ES-I3 (cell line): Measurements from ENCODE around the gene ITGB7.

ENCODE experiments used
- H3K36me3 ChIP-seq: 2 replicates; pipeline ENCODE4 v1.6.1; 2013; ENCODE audit warnings: mild to moderate bottlenecking, low read length, control low read depth, moderate library complexity; ENCODE audit not compliant: insufficient read depth
- H3K4me1 ChIP-seq: 2 replicates; pipeline ENCODE4 v1.6.1; 2013; ENCODE audit warnings: mild to moderate bottlenecking, control low read depth, low read length; ENCODE audit not compliant: insufficient read depth
- H3K9ac ChIP-seq: 2 replicates; pipeline ENCODE4 v1.6.1; 2013; ENCODE audit warnings: low read depth, mild to moderate bottlenecking, low read length, moderate library complexity
- H3K9me3 ChIP-seq: 2 replicates; pipeline ENCODE4 v1.6.1; 2013; ENCODE audit warnings: mild to moderate bottlenecking, low read length, moderate library complexity; ENCODE audit not compliant: control insufficient read depth, insufficient read depth

The ITGB7 gene

DNA sequence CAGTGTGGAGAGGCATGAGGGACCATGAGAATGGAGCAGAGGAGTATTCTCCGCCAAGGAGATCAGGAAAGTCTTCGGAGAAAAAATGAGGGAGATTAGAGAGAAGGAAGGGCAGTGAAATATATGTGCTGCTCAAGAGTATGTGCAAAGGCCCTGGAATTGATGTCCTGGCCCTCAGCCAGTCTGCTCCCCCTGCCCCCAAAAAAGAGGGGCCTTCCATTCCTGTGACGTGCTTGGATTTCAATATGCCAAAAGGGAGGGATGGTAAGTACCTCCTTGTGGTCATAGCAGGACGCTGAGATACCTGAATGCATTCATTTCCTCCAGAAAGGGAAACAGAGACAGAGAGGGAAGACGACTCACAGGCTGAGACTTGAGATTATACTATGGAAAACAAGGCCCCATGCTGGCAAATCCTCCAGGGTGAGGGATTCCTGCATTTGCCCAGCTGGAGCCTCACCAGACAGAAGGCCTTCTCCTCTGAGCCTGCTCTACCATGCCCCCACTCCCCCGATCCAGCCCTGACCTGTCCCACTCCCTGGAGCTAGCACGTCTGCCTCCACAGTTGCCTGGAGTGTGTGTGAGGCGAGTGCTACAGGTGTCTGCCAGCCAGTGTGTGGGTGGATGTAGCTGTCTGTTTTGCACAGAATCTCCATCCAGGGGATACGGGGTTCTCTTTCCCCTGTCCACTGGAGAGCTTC is 28.8 kb upstream of the ITGB7 start:
- no peaks in the 10 kb centered on the region for H3K9me3 ChIP-seq
- H3K36me3 ChIP-seq = no peaks in the 10 kb centered on the region
- no peak overlapping the region for H3K9ac ChIP-seq
- H3K4me1 ChIP-seq = peaks cover 27% of the 10 kb centered on the region

DNA sequence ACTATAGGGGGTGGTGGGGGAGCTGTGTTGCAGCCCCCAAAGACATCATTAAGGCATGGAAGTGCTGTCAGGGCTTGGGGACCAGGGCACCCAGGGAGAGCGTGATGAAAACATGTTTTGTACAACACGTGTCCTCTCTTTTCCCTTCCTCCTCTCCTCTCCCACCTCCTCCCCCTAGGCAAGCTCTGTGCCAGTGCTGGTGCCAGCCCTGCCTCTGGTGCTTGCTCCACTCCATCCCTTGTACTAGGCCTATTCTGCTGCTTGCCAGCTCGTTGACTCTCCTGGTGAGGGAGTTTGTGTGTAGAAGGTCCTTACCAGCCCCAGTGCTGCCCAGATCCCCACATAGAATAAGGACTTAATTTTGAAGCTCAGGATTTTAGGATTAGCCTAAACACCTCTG is 28.1 kb upstream of the ITGB7 start:
- H3K9me3 ChIP-seq = no peaks in the 10 kb centered on the region
- no peak overlapping the region for H3K9ac ChIP-seq
- H3K4me1 ChIP-seq = peaks cover 24% of the 10 kb centered on the region
- no peaks in the 10 kb centered on the region for H3K36me3 ChIP-seq

DNA sequence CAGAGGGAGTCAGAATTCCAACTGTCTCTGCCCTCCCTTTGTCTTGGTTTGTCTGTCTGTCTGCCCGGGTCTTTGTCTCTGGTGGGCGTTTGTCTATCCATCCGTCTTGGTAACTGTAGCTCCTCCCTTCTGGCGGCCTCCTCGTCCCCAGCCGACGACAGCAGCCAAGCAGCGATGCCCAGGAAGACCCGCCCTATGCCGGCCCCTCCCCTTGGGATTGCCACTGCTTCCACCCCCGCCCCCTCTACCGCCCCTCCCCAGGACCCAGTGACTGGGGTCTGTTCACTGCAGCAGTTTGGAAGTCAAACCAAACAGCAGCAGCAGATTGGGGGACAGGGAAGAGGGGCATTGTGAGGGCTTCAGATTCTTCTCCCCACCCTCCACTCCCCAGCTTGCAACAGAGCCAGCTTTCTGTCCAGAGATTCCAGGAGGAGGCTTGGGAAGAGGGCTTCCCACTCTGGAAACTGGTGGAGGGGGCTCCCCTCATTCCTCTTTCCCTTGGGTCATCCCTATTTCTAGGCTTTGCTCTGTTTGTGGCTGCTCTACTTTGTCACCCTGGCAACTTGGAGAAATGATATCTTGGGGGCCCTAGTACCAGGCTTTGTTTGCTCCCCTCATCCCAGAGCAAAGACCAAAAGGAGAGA is 27.3 kb upstream of the ITGB7 start:
- Histone ChIP-seq H3K36me3 (no peaks in the 10 kb centered on the region), H3K4me1 (peaks cover 24% of the 10 kb centered on the region), H3K9ac (no peak overlapping the region; the same call in 1 of the 2 replicates), H3K9me3 (no peaks in the 10 kb centered on the region)

DNA sequence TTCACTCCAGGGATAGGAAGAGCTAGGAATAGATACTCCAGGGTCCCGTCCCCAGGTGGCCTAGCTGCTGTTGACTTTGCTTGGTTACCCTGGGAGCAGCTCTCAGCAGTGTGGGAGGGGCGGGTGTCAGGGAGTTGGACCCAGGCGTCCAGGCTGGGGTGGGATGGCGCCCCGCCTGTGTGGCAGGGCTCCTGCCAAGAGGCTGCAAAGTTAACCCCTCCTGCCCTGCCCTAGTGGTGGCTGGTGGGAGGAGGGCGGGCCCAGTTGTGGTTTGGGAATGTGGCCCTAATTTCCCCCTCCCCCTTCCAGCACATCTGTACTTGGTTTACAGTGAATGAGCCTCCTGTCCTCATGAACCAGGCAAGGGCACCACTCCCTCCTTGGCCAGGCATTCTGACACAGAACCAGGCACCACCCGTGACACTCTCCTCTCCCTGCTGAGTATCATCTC is 26.6 kb upstream of the ITGB7 start:
- H3K4me1 ChIP-seq = peaks cover 24% of the 10 kb centered on the region

DNA sequence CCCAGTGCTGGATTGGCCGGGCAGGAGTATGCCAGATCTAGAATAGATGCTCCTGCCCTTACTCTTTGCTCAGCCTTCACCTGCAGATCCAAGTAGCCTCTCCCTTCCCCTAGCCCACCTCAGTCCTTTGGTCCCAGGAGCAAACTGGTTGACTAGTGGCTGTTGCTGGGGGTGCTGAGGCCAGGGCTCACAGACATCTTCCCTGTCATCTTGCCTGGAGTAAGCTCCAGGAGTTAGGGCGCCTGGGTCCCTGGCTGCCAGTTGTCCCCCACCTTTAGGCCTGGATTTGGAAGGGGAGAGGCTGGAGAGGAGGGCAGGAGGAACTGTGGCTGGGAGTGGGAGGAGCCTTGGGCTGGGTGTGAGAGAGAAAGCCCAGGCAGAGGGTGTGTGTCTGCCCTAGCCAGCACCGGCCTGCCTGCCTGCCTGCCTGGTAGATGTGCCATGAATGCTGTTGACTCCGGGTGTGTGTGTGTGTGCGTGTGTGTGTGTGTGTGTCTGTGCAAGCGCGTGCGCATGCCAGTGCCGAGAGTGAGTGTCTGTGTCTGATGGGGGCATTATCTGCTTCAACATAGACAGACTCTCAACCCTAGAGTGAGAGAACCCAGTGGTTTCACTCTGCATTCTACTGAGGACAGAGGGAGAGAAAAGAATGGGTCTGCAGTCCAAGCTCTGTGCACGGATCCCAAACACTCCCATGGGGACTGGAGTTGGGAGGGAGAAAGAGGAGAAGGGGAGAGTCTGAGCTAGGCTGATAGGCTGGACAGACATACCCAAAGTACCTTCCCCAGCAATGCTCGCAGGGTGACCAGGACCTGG is 25.8 kb upstream of the ITGB7 start:
- no peaks in the 10 kb centered on the region for H3K36me3 ChIP-seq
- H3K9me3 ChIP-seq = no peaks in the 10 kb centered on the region
- peak overlapping the region; percentile 48; the same call in 1 of the 2 replicates for H3K9ac ChIP-seq
- peaks cover 24% of the 10 kb centered on the region for H3K4me1 ChIP-seq

More for the DNA sequence above, 26.6 kb upstream of the ITGB7 start:
- Histone ChIP-seq H3K9me3 (no peaks in the 10 kb centered on the region), H3K9ac (no peak overlapping the region; the same call in 1 of the 2 replicates), H3K36me3 (no peaks in the 10 kb centered on the region)

DNA sequence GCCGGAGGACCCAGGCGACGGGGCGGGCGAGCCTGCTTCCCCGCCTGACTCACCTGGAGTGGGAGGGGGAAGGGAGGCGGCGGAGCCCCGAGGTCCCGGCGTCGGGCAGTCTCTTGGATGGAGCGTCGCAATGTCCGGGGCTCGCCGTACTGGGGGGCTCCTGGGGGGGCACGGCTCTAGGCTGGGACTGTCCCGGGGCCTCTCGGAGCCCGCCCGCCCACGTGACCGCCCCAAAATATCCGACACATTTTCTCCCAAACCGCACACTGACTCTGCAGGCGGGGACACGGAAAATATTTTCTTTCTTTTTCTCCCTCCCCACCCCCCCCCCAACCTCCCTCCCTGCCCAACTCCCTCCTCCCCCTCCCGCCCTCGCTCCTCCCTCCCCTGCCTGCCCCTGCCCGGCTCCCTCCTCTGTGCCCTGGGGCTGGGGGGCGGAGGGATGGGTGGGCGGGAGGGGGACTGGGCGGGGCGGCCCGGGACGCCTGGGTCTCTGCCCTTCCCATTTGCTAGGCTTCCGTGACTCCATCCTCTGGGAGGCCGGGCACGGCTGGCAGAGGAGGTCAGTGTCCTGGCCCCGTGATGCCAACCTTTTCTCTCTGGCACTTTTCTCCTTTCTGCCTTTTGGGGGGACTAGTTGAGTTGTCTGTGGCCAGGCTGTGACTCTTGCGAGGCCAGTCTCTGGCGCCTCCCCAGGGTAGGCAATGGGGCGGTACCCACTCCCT is 25.0 kb upstream of the ITGB7 start, which contains the start of gene RARG:
Gene RARG (minus strand): TSS at position 289 of the 725 bp plus-strand sequence. CDS start 4,664 bp downstream, outside the sequence.
- Histone ChIP-seq H3K9me3 (no peaks in the 10 kb centered on the region), H3K36me3 (no peaks in the 10 kb centered on the region), H3K9ac (peak within 1 kb of the TSS; percentile 52), H3K4me1 (peaks cover 24% of the 10 kb centered on the region)

DNA sequence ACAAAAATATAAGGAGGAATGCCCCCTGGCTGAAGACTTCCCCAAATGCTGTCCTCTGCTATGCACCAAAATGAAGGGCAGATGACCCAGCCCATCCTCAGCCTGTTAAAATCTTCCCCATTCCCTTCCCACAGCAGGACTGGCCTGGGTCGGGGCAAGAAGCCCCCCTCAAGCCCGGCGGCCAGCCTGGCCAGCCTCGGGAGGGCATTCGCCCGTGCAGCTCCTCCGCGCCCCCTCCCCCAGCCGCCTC is 24.5 kb upstream of the ITGB7 start:
- H3K9ac ChIP-seq = peak overlapping the region; percentile 52
- no peaks in the 10 kb centered on the region for H3K36me3 ChIP-seq
- H3K9me3 ChIP-seq = no peaks in the 10 kb centered on the region
- H3K4me1 ChIP-seq = peaks cover 24% of the 10 kb centered on the region

DNA sequence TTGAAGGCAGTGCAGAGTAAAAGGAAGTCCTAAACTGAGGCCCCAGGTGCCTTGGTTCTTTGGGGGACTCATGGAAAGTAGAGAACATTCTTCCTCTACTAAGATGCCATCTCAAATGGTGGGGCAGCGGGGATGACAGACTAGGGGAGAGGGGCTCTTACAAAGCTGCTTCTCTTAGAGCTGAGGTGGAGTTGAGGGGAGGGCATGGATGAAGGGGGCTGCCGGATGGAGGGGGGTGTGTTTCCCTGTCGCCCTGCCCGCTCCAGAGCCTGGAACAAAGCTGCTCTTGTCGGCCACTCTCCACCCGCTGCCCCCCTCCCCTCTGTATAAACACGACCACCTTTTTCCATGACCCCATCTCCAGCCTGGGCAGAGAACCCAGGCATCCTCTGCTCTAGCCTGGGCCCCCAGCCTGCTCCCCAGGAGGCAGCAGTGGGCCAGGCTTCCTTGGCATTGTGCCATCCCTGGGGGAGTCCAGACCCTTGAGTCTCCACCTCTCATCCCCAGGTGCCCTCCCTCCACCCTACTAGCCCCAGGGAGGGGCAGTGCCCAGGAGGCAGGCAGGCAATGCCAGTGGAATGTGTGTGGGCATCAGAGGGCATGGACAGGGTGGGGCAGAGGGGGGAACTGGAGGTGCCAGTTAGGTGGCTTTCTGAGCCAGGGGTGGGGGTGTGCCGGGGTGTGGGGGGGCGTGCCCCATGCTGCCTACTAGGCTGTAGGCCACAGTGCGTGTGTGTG is 23.2 kb upstream of the ITGB7 start:
- Histone ChIP-seq H3K36me3 (no peaks in the 10 kb centered on the region), H3K4me1 (peaks cover 23% of the 10 kb centered on the region), H3K9me3 (no peaks in the 10 kb centered on the region), H3K9ac (no peak overlapping the region)

DNA sequence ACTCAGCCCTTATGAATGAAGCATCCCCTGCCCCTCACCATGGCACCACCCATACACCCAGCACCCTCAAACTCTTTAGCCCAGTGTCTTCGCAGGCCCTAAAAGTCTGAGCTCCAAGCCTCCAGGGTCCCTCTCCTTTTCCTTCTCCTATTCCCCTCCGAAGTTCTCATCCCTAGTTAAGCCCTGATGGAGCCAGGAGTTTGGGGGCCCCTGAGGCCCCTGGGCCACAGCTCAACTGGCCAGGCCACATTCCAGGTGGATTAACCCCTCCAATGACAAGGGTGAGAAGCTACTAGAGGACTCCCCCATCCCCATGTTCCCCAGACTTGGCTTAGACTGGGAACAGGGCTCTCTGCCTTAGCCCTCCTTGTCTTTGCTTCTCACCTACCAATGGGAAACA is 22.4 kb upstream of the ITGB7 start:
- H3K36me3 ChIP-seq = no peaks in the 10 kb centered on the region
- no peaks in the 10 kb centered on the region for H3K9me3 ChIP-seq
- peaks cover 21% of the 10 kb centered on the region for H3K4me1 ChIP-seq
- H3K9ac ChIP-seq = no peak overlapping the region

DNA sequence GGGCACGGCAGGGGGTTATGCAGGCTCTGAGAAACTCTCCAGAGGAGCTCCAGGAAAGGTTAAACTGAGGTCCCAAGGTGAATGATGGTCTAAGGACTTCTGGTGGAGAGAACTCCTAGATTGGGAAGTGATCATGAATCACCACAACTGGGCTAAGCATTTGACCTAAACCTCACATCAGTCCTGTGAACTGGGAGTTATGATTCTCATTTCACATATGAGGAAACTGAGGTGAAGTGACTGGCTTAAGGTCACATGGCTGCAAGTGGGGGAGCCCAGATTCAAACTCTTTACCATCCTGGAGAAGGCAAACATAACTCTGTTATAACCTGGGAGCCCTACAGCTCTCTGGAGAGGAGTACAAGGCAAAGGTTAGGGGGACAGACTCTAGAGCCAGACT is 20.8 kb upstream of the ITGB7 start:
- H3K36me3 ChIP-seq = no peaks in the 10 kb centered on the region
- H3K9me3 ChIP-seq = no peaks in the 10 kb centered on the region
- H3K4me1 ChIP-seq = peaks cover 26% of the 10 kb centered on the region
- H3K9ac ChIP-seq = no peak overlapping the region

DNA sequence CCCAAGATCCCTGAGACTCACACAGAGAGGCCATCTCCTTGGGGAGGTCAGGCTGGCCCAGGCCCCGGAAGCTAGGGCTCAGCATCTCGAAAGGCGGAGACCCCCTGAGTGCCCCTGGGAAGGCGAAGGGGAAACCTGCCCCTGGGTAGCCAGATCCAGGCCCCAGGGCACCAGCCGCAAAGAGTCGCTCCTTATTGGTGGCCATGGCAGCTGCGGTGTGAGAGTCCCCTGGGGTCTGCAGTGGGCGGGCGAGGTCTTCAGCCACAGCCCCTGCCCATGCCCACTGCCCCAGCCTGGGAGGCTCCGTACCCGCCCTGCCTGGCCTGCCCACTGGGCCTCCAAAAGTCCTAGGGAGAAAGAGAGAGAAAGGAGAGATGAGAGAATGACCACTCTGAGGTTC is 20.3 kb upstream of the ITGB7 start:
- Histone ChIP-seq H3K36me3 (no peaks in the 10 kb centered on the region), H3K9ac (no peak overlapping the region), H3K9me3 (no peaks in the 10 kb centered on the region), H3K4me1 (peaks cover 31% of the 10 kb centered on the region)

DNA sequence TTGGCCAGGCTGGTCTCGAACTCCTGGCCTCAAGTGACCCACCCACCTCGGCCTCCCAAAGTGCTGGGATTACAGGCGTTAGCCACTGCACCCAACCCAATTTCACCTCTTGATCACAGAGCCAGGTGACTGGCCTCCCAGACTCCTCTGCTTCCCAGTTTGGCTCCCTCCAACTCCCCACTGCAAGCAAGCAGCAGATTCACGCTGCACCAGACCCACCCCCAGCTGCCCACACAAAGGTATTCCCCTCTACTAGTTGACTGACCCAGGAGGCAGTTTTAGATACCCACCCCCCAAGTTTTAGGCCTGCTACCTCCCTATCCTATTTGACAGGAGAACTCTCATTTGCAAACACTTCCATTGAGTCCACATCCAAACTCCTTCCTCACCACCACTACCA is 19.8 kb upstream of the ITGB7 start:
- Histone ChIP-seq H3K9me3 (no peaks in the 10 kb centered on the region), H3K4me1 (peaks cover 34% of the 10 kb centered on the region), H3K9ac (no peak overlapping the region), H3K36me3 (no peaks in the 10 kb centered on the region)

DNA sequence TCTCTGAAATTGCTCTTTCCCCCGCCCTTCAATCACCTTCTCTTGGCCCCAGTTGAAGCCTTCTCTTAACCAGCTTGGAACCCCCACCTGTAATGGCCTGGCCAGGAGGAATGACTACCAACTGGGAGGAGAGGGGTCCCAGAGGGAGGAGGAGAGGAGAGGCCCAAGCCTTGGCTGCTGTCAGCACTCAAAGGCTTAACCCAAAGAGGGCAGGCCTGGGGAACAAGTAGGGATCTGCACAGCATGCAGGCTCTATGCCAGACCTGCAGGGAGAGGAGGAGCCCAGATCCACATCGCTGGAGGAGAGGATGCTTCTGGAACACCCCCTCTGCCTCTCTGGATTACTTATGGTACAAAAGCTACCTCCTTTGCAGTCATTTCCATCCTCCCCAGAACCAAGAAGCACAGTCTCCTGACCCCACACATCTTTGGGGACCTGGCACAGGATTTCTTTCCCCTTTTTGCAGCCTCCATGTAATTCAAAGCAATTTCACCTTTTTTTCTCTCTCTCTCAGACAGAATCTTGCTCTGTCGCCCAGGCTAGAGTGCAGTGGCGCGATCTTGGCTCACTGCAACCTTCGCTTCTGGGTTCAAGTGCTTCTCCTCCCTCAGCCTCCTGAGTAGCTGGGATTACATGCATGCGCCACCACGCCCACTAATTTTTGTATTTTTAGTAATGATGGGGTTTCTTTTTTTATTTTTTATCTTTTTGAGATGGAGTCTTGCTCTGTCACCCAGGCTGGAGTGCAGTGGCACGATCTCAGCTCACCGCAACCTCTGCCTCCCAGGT is 18.8 kb upstream of the ITGB7 start:
- no peak overlapping the region for H3K9ac ChIP-seq
- H3K4me1 ChIP-seq = peaks cover 34% of the 10 kb centered on the region
- H3K9me3 ChIP-seq = no peaks in the 10 kb centered on the region
- no peaks in the 10 kb centered on the region for H3K36me3 ChIP-seq
